Lower leg skin (tissue), 4 donors: ENCODE data around the gene RPTOR. TPM values are rescaled to one million over a fixed set of nuclear protein-coding genes. Genes with fewer than 3 reads are reported as not detected.

Experiments
- DNase-seq, 2 donors: peaks; one replicate each; pipeline ENCODE4 v3.0.0-alpha.2; 2019; ENCODE audit warnings: low spot score in 2 of 2
- H3K4me3 ChIP-seq: fragments of 200-600 bp; sonication (generic); 2 replicates; pipeline ENCODE4 v1.5.1; 2017; ENCODE audit warnings: mild to moderate bottlenecking, low read depth; ENCODE audit not compliant: poor library complexity, severe bottlenecking
- CTCF ChIP-seq, 3 donors: fragments of 450-650 bp; IDR thresholded peaks; one replicate each; pipeline ENCODE4 v1.5.1; 2016; ENCODE audit warnings: antibody characterized with exemption in 3 of 3, mild to moderate bottlenecking in 3 of 3, moderate library complexity in 2 of 3
- POLR2A ChIP-seq, 2 donors: fragments of 450-650 bp; IDR thresholded peaks; one replicate each; pipeline ENCODE4 v1.6.1; 2016 to 2017; ENCODE audit warnings: antibody characterized with exemption in 2 of 2, mild to moderate bottlenecking in 1 of 2, moderate library complexity in 1 of 2
- WGBS, 2 donors: methylation state at CpG; one replicate each; pipeline ENCODE4 v1.1.5; 2018; 5-methylcytosine and 5-hydroxymethylcytosine counted together
- intact Hi-C: fragments of 100-400 bp; cut with DNase I; formaldehyde crosslinking; loops from one replicate; pipeline ENCODE4 v1.15.0; 2023; ENCODE audit warnings: low total_unique reads
- total RNA-seq, 4 donors: library from RNA; depleted of rRNA; stranded (reverse); fragments of >200 nt; gene quantifications; one replicate each; pipeline ENCODE4 v1.1.0, GENCODE V29; 2016

The RPTOR gene
- total RNA-seq, 4 donors from 2014 or later: 30.7 to 68.2 (median 39.8) TPM

GRCh38 chr17:80930335-80931279 is 386.0 kb downstream of the RPTOR start:
- intact Hi-C loops: no loop called here
- 92% methylated on average over 16 of the region's 16 CpGs for WGBS, 2 donors
- H3K4me3 ChIP-seq: no peak overlapping the region
- TF ChIP-seq POLR2A (IDR thresholded peaks at IDR 0.05): no peak
- no peak for TF ChIP-seq CTCF (IDR thresholded peaks at IDR 0.05)
- no peak for DNase-seq

GRCh38 chr17:80931421-80932265 is 387.0 kb downstream of the RPTOR start:
- TF ChIP-seq POLR2A (IDR thresholded peaks at IDR 0.05) (no peak), CTCF (IDR thresholded peaks at IDR 0.05) (no peak)
- no peak for DNase-seq
- 70 to 76% methylated on average over 13 of the region's 13 CpGs for WGBS, 2 donors
- no peak overlapping the region for H3K4me3 ChIP-seq
- intact Hi-C loops: no loop called here

GRCh38 chr17:80935526-80935925 is 390.9 kb downstream of the RPTOR start:
- WGBS, 2 donors: 95 to 99% methylated on average over 2 of the region's 2 CpGs
- DNase-seq: no peak
- H3K4me3 ChIP-seq: no peak overlapping the region
- TF ChIP-seq POLR2A (IDR thresholded peaks at IDR 0.05): no peak
- TF ChIP-seq CTCF (IDR thresholded peaks at IDR 0.05): no peak
- intact Hi-C loops: no loop called here

DNA sequence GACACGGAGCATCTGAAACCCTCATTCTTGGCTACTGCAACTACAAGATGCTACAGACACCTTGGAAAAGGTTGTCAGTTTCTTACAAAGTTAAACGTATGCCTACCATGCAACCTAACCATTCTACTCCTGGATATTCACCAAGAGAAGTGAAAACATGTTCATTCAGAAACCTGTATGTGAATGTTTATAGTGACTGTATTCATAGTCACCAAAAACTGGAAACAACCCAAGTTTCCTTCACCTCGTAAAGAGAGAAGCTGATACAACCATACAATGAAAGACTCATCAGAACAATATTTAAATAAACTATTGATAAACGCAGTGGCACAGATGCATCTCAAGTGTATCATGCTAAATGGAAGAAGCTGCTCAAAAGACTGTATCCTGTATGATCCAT is 391.6 kb downstream of the RPTOR start:
- no peak overlapping the region for H3K4me3 ChIP-seq
- intact Hi-C loops: no loop called here
- TF ChIP-seq CTCF (IDR thresholded peaks at IDR 0.05) (no peak), POLR2A (IDR thresholded peaks at IDR 0.05) (no peak)
- WGBS, 2 donors: 71 to 81% methylated on average over 4 of the region's 4 CpGs
- DNase-seq: no peak

- intact Hi-C loops: no loop called here
- no peak overlapping the region for H3K4me3 ChIP-seq
- no peak for DNase-seq
- 83 to 87% methylated on average over 12 of the region's 12 CpGs for WGBS, 2 donors
- TF ChIP-seq CTCF (IDR thresholded peaks at IDR 0.05): no peak
- no peak for TF ChIP-seq POLR2A (IDR thresholded peaks at IDR 0.05)
Measured at GRCh38 chr17:80936723-80937122, 392.1 kb downstream of the RPTOR start.
